ENCODE results near the gene ADK. TPM values are rescaled to one million over a fixed set of nuclear protein-coding genes. Genes with fewer than 3 reads are reported as not detected.

Gene ADK
- total RNA-seq, 1 experiment from 2014 or later = 159 TPM

DNA sequence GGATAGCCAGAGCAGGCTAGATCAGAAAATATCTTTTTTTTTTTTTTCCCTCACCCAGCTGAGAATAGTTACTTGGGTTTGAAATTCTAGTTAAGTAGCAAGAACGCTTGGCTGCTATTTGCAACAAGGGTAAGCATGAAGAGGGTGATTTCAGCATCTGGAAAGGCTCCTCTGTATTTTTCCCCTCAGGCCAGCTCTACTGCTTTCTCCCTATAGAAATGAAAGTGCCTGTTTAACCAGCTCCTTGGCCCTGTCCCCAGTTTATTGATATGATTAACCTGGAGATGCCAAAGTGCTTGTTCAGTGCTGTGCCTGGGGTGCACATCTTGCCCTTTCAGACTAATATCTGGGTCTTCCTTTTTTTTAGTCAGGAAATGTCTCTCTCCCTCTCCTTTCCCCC, 37.5 kb upstream of the ADK start:
- CTCF ChIA-PET = no interaction called here
- H3K4me3 ChIP-seq = no peak overlapping the region
- BruUV-seq (replicated peaks) = no TSS peak
- peak in 1 of 2 experiments; percentile 45 for DNase-seq
- POLR2A ChIA-PET (ENCODE audit: unreplicated experiment) = no interaction called here
- no peak for TF ChIP-seq EZH2 (IDR thresholded peaks at IDR 0.05; ENCODE audit: low read depth)
- TF ChIP-seq, protein P1, sequence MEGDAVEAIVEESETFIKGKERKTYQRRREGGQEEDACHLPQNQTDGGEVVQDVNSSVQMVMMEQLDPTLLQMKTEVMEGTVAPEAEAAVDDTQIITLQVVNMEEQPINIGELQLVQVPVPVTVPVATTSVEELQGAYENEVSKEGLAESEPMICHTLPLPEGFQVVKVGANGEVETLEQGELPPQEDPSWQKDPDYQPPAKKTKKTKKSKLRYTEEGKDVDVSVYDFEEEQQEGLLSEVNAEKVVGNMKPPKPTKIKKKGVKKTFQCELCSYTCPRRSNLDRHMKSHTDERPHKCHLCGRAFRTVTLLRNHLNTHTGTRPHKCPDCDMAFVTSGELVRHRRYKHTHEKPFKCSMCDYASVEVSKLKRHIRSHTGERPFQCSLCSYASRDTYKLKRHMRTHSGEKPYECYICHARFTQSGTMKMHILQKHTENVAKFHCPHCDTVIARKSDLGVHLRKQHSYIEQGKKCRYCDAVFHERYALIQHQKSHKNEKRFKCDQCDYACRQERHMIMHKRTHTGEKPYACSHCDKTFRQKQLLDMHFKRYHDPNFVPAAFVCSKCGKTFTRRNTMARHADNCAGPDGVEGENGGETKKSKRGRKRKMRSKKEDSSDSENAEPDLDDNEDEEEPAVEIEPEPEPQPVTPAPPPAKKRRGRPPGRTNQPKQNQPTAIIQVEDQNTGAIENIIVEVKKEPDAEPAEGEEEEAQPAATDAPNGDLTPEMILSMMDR (conservative IDR thresholded peaks at IDR 0.05) = no peak
- H3K9me3 ChIP-seq (ENCODE audit: insufficient read depth, low read depth) = no peaks in the 10 kb centered on the region
- H3K27ac ChIP-seq = no peak overlapping the region
- peaks cover 3% of the 10 kb centered on the region; the same call in 1 of the 2 replicates for H3K4me1 ChIP-seq (replicated peaks; ENCODE audit: insufficient read depth)
- no peaks in the 10 kb centered on the region for H3K27me3 ChIP-seq (ENCODE audit: insufficient read depth, low read depth)
- H3K36me3 ChIP-seq (ENCODE audit: low read depth) = peaks cover 46% of the 10 kb centered on the region
- peaks cover 68% of the 10 kb centered on the region; the same call in 1 of the 2 replicates for H3F3A ChIP-seq (ENCODE audit: insufficient read depth, low read depth)
- no peaks in the 10 kb centered on the region for H3K79me2 ChIP-seq (ENCODE audit: low read depth)
- no peak overlapping the region for H2AFZ ChIP-seq
- no peaks in the 10 kb centered on the region for H3K9me2 ChIP-seq (ENCODE audit: insufficient read depth)
- no peak overlapping the region for H3K4me2 ChIP-seq
- intact Hi-C loops (cut with micrococcal nuclease; ENCODE audit: unreplicated experiment) = loop anchor here (10.0 kb wide), 1 partner anchor 991 kb away; a partner anchor contains a TSS
- H4K20me1 ChIP-seq (ENCODE audit: insufficient read depth) = no peaks in the 10 kb centered on the region

DNA sequence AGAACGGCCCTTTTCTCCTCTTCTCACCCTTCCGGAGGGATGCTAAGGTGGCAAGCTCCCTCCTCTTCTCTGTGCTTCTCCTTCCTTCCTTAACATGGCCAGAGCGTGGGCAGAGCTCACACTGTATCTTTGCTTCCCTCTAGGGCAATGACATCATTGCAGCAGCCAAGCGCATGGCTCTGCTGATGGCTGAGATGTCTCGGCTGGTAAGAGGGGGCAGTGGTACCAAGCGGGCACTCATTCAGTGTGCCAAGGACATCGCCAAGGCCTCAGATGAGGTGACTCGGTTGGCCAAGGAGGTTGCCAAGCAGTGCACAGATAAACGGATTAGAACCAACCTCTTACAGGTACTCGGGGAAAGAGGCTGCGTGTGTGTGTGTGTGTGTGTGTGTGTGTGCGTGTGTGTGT, 37.0 kb upstream of the ADK start:
- Histone ChIP-seq H3K4me2 (no peak overlapping the region), H3K4me1 (replicated peaks; ENCODE audit: insufficient read depth) (peaks cover 8% of the 10 kb centered on the region), H3K27ac (no peak overlapping the region), H3K4me3 (no peak overlapping the region), H4K20me1 (ENCODE audit: insufficient read depth) (no peaks in the 10 kb centered on the region), H3K36me3 (ENCODE audit: low read depth) (peaks cover 48% of the 10 kb centered on the region), H3K27me3 (ENCODE audit: insufficient read depth, low read depth) (no peaks in the 10 kb centered on the region), H3K9me3 (ENCODE audit: insufficient read depth, low read depth) (no peaks in the 10 kb centered on the region), H2AFZ (no peak overlapping the region), H3F3A (ENCODE audit: insufficient read depth, low read depth) (peaks cover 71% of the 10 kb centered on the region; the same call in 1 of the 2 replicates), H3K79me2 (ENCODE audit: low read depth) (no peaks in the 10 kb centered on the region), H3K9me2 (ENCODE audit: insufficient read depth) (no peaks in the 10 kb centered on the region)
- BruUV-seq (replicated peaks) = no TSS peak
- TF ChIP-seq, protein P1 (conservative IDR thresholded peaks at IDR 0.05) = no peak
- TF ChIP-seq EZH2 (IDR thresholded peaks at IDR 0.05; ENCODE audit: low read depth) = no peak
- CTCF ChIA-PET = no interaction called here
- no peak for DNase-seq
- POLR2A ChIA-PET (ENCODE audit: unreplicated experiment) = no interaction called here
- intact Hi-C loops (cut with micrococcal nuclease; ENCODE audit: unreplicated experiment) = loop anchor here (10.0 kb wide), 1 partner anchor 991 kb away; a partner anchor contains a TSS

DNA sequence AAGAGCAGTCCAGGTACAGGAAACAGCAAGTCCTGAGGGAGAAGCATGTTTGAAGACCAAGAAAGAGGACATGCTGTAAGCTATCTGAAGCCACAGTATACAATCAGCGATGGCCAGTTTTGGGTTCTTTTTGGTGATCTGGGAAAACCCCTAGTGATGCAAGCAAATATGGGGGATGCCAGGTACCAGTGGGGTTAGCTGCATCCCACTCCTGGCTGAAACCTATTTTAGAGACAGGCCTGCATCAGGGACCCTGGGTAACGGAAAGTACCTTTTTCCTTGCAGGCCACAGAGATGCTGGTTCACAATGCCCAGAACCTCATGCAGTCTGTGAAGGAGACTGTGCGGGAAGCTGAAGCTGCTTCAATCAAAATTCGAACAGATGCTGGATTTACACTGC, 33.3 kb upstream of the ADK start:
- intact Hi-C loops (cut with micrococcal nuclease; ENCODE audit: unreplicated experiment) = loop anchor here (10.0 kb wide), 1 partner anchor 987 kb away; a partner anchor contains a TSS
- ChIA-PET CTCF (no interaction called here), POLR2A (ENCODE audit: unreplicated experiment) (no interaction called here)
- no peaks in the 10 kb centered on the region for H3K27me3 ChIP-seq (ENCODE audit: insufficient read depth, low read depth)
- no peak for DNase-seq
- H2AFZ ChIP-seq = no peak overlapping the region
- peak overlapping the region; percentile 40; the same call in 1 of the 2 replicates for H3K27ac ChIP-seq
- TF ChIP-seq, protein P1 (conservative IDR thresholded peaks at IDR 0.05) = no peak
- TF ChIP-seq EZH2 (IDR thresholded peaks at IDR 0.05; ENCODE audit: low read depth) = no peak
- peaks cover 15% of the 10 kb centered on the region for H3K4me1 ChIP-seq (replicated peaks; ENCODE audit: insufficient read depth)
- H3F3A ChIP-seq (ENCODE audit: insufficient read depth, low read depth) = peaks cover 65% of the 10 kb centered on the region; the same call in 1 of the 2 replicates
- no peak overlapping the region for H3K4me3 ChIP-seq
- no peaks in the 10 kb centered on the region for H3K9me3 ChIP-seq (ENCODE audit: insufficient read depth, low read depth)
- BruUV-seq (replicated peaks) = no TSS peak
- no peaks in the 10 kb centered on the region for H3K79me2 ChIP-seq (ENCODE audit: low read depth)
- H3K36me3 ChIP-seq (ENCODE audit: low read depth) = peaks cover 46% of the 10 kb centered on the region
- no peak overlapping the region for H3K4me2 ChIP-seq
- H4K20me1 ChIP-seq (ENCODE audit: insufficient read depth) = no peaks in the 10 kb centered on the region
- no peaks in the 10 kb centered on the region for H3K9me2 ChIP-seq (ENCODE audit: insufficient read depth)
